Dermis blood vessel endothelial cell (primary cell): ENCODE data around the gene LZTR1. TPM values are rescaled to one million over a fixed set of nuclear protein-coding genes. Genes with fewer than 3 reads are reported as not detected.

Experiments used
- DNase-seq: peaks from one replicate; pipeline ENCODE4 v3.0.0; 2010
- total RNA-seq: library from RNA; depleted of rRNA; stranded (reverse); fragments of >200 nt; gene quantifications from 2 replicates; pipeline ENCODE4 v1.2.3, GENCODE V29; 2014

LZTR1 gene
- total RNA-seq, 1 donor from 2014 or later: 51.6 TPM

GRCh38 chr22:20965888-20966855 lies 15.9 kb upstream of the LZTR1 start:
- DNase-seq: no peak

- no peak for DNase-seq
These were observed 15.0 kb upstream of the LZTR1 start, which contains the start of gene AIFM3 for GRCh38 chr22:20966883-20967696. TSS of gene AIFM3 (plus strand) at chr22:20967255. CDS start at chr22:20967945, 690 bp downstream.

GRCh38 chr22:20967697-20968211 lies 14.3 kb upstream of the LZTR1 start:
- DNase-seq: no peak

GRCh38 chr22:20968281-20968977 lies 13.7 kb upstream of the LZTR1 start:
- no peak for DNase-seq

GRCh38 chr22:20970939-20971657 lies 11.0 kb upstream of the LZTR1 start:
- DNase-seq: no peak

- DNase-seq: peak; percentile 48
These were observed 9.9 kb upstream of the LZTR1 start for GRCh38 chr22:20972014-20972694.

GRCh38 chr22:20972933-20973577 lies 9.0 kb upstream of the LZTR1 start:
- no peak for DNase-seq

GRCh38 chr22:20973634-20974286 lies 8.3 kb upstream of the LZTR1 start:
- DNase-seq: no peak

GRCh38 chr22:20974336-20974955 lies 7.7 kb upstream of the LZTR1 start:
- DNase-seq: no peak

GRCh38 chr22:20975541-20976290 lies 6.4 kb upstream of the LZTR1 start:
- DNase-seq: no peak

GRCh38 chr22:20976291-20976877 lies 5.7 kb upstream of the LZTR1 start:
- DNase-seq: no peak

GRCh38 chr22:20977019-20977418 lies 5.1 kb upstream of the LZTR1 start:
- DNase-seq: no peak

GRCh38 chr22:20977516-20978170 lies 4.5 kb upstream of the LZTR1 start:
- no peak for DNase-seq

- no peak for DNase-seq
These were observed 3.7 kb upstream of the LZTR1 start for GRCh38 chr22:20978419-20978818.

GRCh38 chr22:20979243-20979809 lies 2.8 kb upstream of the LZTR1 start:
- DNase-seq: peak; percentile 89

- no peak for DNase-seq
These were observed 2.1 kb upstream of the LZTR1 start for GRCh38 chr22:20979940-20980453.

GRCh38 chr22:20980523-20980922 lies 1.6 kb upstream of the LZTR1 start:
- no peak for DNase-seq
